H1 (cell line): ENCODE measurements around the gene TOMM34. TPM values are rescaled to one million over a fixed set of nuclear protein-coding genes. Genes with fewer than 3 reads are reported as not detected.

Experiments used
- CTCF ChIA-PET: fragments of 300-600 bp; sonication (Branson Sonifier 250); formaldehyde crosslinking; loops from one replicate; lab custom pipeline; 2021; ENCODE audit not compliant: partially characterized antibody; lab: Charles Lee
- POLR2A ChIA-PET: fragments of 300-600 bp; sonication (Branson Sonifier 250); formaldehyde crosslinking; loops from one replicate; lab custom pipeline; 2021; ENCODE audit warnings: inconsistent platforms; ENCODE audit not compliant: partially characterized antibody; lab: Charles Lee
- DNase-seq, 2 experiments: peaks; one replicate each; pipeline versions ENCODE4 v3.0.0 to v3.0.0-alpha.2; 2010 to 2022; ENCODE audit warnings: low spot score in 2 of 2, low read depth in 1 of 2, mixed read lengths in 1 of 2
- FAIRE-seq: peaks from 2 replicates; lab custom pipeline; 2011; peaks lifted over from hg19 to GRCh38; lab: Jason Lieb, UNC
- H2AFZ ChIP-seq: 2 replicates; pipeline ENCODE4 v1.8.1; 2012; ENCODE audit warnings: low read length, inconsistent platforms
- H2AK5ac ChIP-seq: 2 replicates; pipeline ENCODE4 v1.6.1; 2013; ENCODE audit warnings: low read depth, low read length
- H2BK120ac ChIP-seq: replicated peaks from 2 replicates; pipeline ENCODE3; 2013; ENCODE audit warnings: low read depth, low read length, inconsistent platforms
- H2BK12ac ChIP-seq: 2 replicates; pipeline ENCODE4 v1.6.1; 2013; ENCODE audit warnings: low read depth, low read length
- H2BK15ac ChIP-seq: 2 replicates; pipeline ENCODE4 v1.6.1; 2013; ENCODE audit warnings: low read length
- H2BK20ac ChIP-seq: 2 replicates; pipeline ENCODE4 v1.6.1; 2013; ENCODE audit warnings: low read length
- H2BK5ac ChIP-seq: 2 replicates; pipeline ENCODE4 v1.6.1; 2013; ENCODE audit warnings: low read depth, low read length
- H3K14ac ChIP-seq: 2 replicates; pipeline ENCODE4 v1.6.1; 2013; ENCODE audit warnings: inconsistent platforms; ENCODE audit not compliant: insufficient read length
- H3K18ac ChIP-seq: 2 replicates; pipeline ENCODE4 v1.6.1; 2013; ENCODE audit warnings: low read length; ENCODE audit errors: extremely low read depth
- H3K23ac ChIP-seq: 2 replicates; pipeline ENCODE4 v1.6.1; 2013; ENCODE audit warnings: inconsistent platforms; ENCODE audit not compliant: insufficient read length
- H3K23me2 ChIP-seq: 2 replicates; pipeline ENCODE4 v1.6.1; 2013; ENCODE audit warnings: low read depth, low read length
- H3K27ac ChIP-seq: 2 replicates; pipeline ENCODE4 v1.6.1; 2011; ENCODE audit warnings: low read depth, low read length, inconsistent platforms
- H3K27me3 ChIP-seq, 4 experiments: replicated peaks in 1 of 4; 1 replicate in 1 of 4; 2 replicates in 3 of 4; pipeline versions ENCODE4 v1.6.1 to v1.8.1; 2011 to 2013; ENCODE audit warnings: low read length in 3 of 4, mild to moderate bottlenecking in 3 of 4, inconsistent platforms in 2 of 4, mixed read lengths in 2 of 4, moderate library complexity in 1 of 4; ENCODE audit not compliant: control insufficient read depth in 3 of 4, insufficient read depth in 3 of 4; ENCODE audit errors: extremely low read depth in 1 of 4
- H3K36me3 ChIP-seq, 4 experiments: 2 replicates each; pipeline versions ENCODE4 v1.6.1 to v1.8.1; 2011 to 2013; ENCODE audit warnings: mild to moderate bottlenecking in 4 of 4, low read length in 3 of 4, moderate library complexity in 2 of 4, control low read depth in 1 of 4, inconsistent platforms in 1 of 4; ENCODE audit not compliant: insufficient read depth in 4 of 4, control insufficient read depth in 2 of 4
- H3K4ac ChIP-seq: replicated peaks from 2 replicates; pipeline ENCODE3; 2013; ENCODE audit warnings: low read length, low read depth, mixed read lengths, inconsistent platforms; ENCODE audit not compliant: insufficient read length
- H3K4me1 ChIP-seq, 4 experiments: replicated peaks in 1 of 4; 1 replicate in 1 of 4; 2 replicates in 3 of 4; pipeline versions ENCODE4 v1.6.1 to v1.8.1; 2011 to 2013; ENCODE audit warnings: low read length in 3 of 4, inconsistent platforms in 2 of 4, mixed read lengths in 1 of 4; ENCODE audit not compliant: insufficient read depth in 4 of 4, control insufficient read depth in 3 of 4
- H3K4me2 ChIP-seq, 2 experiments: 2 replicates each; pipeline versions ENCODE4 v1.6.1 to v1.8.1; 2011 to 2013; ENCODE audit warnings: low read depth in 2 of 2, low read length in 2 of 2, control low read depth in 1 of 2, inconsistent platforms in 1 of 2, mild to moderate bottlenecking in 1 of 2; ENCODE audit not compliant: insufficient read depth in 1 of 2
- H3K4me3 ChIP-seq, 4 experiments: fragments of 200-600, 300-600 bp in 1 of 4; sonication (generic), shearing (Covaris generic), sonication (Bioruptor Twin) in 1 of 4; 2 replicates each; pipeline versions ENCODE4 v1.5.1 to v1.8.1; 2011 to 2016; ENCODE audit warnings: low read length in 4 of 4, low read depth in 3 of 4, control low read depth in 2 of 4, inconsistent platforms in 2 of 4, mild to moderate bottlenecking in 2 of 4, mixed read lengths in 1 of 4, moderate library complexity in 1 of 4; ENCODE audit not compliant: insufficient read depth in 2 of 4; ENCODE audit errors: extremely low read depth in 1 of 4
- H3K56ac ChIP-seq: replicated peaks from 2 replicates; pipeline ENCODE3; 2013; ENCODE audit warnings: low read depth, mild to moderate bottlenecking, mixed read lengths, low read length, inconsistent platforms; ENCODE audit not compliant: insufficient read length
- H3K79me1 ChIP-seq: 2 replicates; pipeline ENCODE4 v1.6.1; 2013; ENCODE audit warnings: low read depth, low read length, control low read depth
- H3K79me2 ChIP-seq, 2 experiments: 2 replicates each; pipeline versions ENCODE4 v1.6.1 to v1.8.1; 2012 to 2013; ENCODE audit warnings: low read length in 2 of 2, mild to moderate bottlenecking in 2 of 2, inconsistent platforms in 1 of 2; ENCODE audit not compliant: insufficient read depth in 2 of 2, control insufficient read depth in 1 of 2
- H3K9ac ChIP-seq, 4 experiments: replicated peaks in 1 of 4; 1 replicate in 1 of 4; 2 replicates in 3 of 4; pipeline versions ENCODE4 v1.6.1 to v1.8.1; 2011 to 2013; ENCODE audit warnings: low read depth in 3 of 4, low read length in 3 of 4, control low read depth in 2 of 4, mild to moderate bottlenecking in 2 of 4, moderate library complexity in 2 of 4, inconsistent platforms in 1 of 4; ENCODE audit errors: extremely low read depth in 1 of 4
- H3K9me3 ChIP-seq, 2 experiments: 2 replicates each; pipeline versions ENCODE4 v1.6.1 to v1.8.1; 2012 to 2013; ENCODE audit warnings: mild to moderate bottlenecking in 2 of 2, moderate library complexity in 2 of 2, control low read depth in 1 of 2, inconsistent platforms in 1 of 2, low read depth in 1 of 2, low read length in 1 of 2, mixed read lengths in 1 of 2; ENCODE audit not compliant: insufficient read depth in 2 of 2
- H4K20me1 ChIP-seq, 2 experiments: replicated peaks in 1 of 2; 2 replicates each; pipeline versions ENCODE3 to v1.8.1; 2011 to 2013; ENCODE audit warnings: inconsistent platforms in 2 of 2, low read length in 2 of 2, mild to moderate bottlenecking in 1 of 2; ENCODE audit not compliant: insufficient read depth in 2 of 2, control insufficient read depth in 1 of 2
- H4K5ac ChIP-seq: 2 replicates; pipeline ENCODE4 v1.6.1; 2013; ENCODE audit warnings: low read length, low read depth, mixed read lengths, inconsistent platforms; ENCODE audit not compliant: insufficient read length
- H4K8ac ChIP-seq: 2 replicates; pipeline ENCODE4 v1.8.0; 2013; ENCODE audit warnings: mild to moderate bottlenecking, moderate library complexity, low read length, inconsistent platforms; ENCODE audit not compliant: insufficient read depth; ENCODE audit errors: extremely low read depth
- H4K91ac ChIP-seq: replicated peaks from 2 replicates; pipeline ENCODE3; 2013; ENCODE audit warnings: low read length, mixed read lengths, inconsistent platforms; ENCODE audit not compliant: insufficient read length
- ATF3 ChIP-seq: IDR thresholded peaks from 2 replicates; pipeline ENCODE4 v1.6.1; 2011; ENCODE audit warnings: low read depth, mild to moderate bottlenecking, low read length; ENCODE audit not compliant: insufficient read depth
- CBX8 ChIP-seq: fragments of 300-800, 300-1000 bp; sonication (generic); IDR thresholded peaks from 2 replicates; pipeline ENCODE4 v1.7.1; 2016; ENCODE audit warnings: low read depth, low read length, borderline replicate concordance
- KDM1A ChIP-seq: fragments of 200-600, 300-600 bp; sonication (generic); IDR thresholded peaks from 2 replicates; pipeline ENCODE4 v1.7.1; 2016; ENCODE audit warnings: mild to moderate bottlenecking, low read length, borderline replicate concordance
- WGBS, 2 experiments: shearing (Covaris generic) in 1 of 2; methylation state at CpG; one replicate each; pipeline versions ENCODE4 v1.1.6 to v1.1.7; 2013 to 2015; ENCODE audit warnings: low lambda C conversion rate in 2 of 2, mixed read lengths in 2 of 2, inconsistent platforms in 1 of 2, low coverage in 1 of 2, missing lambda C conversion rate in 1 of 2; ENCODE audit not compliant: insufficient replicate concordance in 2 of 2, insufficient coverage in 1 of 2, insufficient read length in 1 of 2; ENCODE audit errors: extremely low coverage in 1 of 2, missing lambda C conversion rate in 1 of 2; 5-methylcytosine and 5-hydroxymethylcytosine counted together
- polyA plus RNA-seq, 7 experiments: library from polyadenylated mRNA; depleted of rRNA in 3 of 7; stranded (reverse) in 5 of 7; unstranded in 2 of 7; fragments of >200 nt in 5 of 7; fragments of 200-250 nt in 2 of 7; gene quantifications; 1 replicate in 5 of 7; 2 replicates in 1 of 7; 4 replicates in 1 of 7; pipeline versions ENCODE4 v1.2.1 to v1.2.3, GENCODE V29; 2011 to 2013; ENCODE audit warnings: missing spikeins in 2 of 7, mixed read lengths in 2 of 7
- total RNA-seq: library from RNA; stranded (reverse); fragmentation: NEBNext Ultra II Directional; extraction: Animal tissue kit (Norgen Biotek cat#: 25700); gene quantifications from 2 replicates; pipeline ENCODE4 v1.2.1, GENCODE V29; 2021

Gene TOMM34
- total and polyA plus RNA-seq, 2 of the 8 experiments (the other 6 are each of a cell fraction or from before 2014, with no cell fraction given): 32.1 to 35.1 TPM

- Histone ChIP-seq H3K4me2 (no peak overlapping the region), H2AFZ (no peak overlapping the region), H3K9me3 (no peaks in the 10 kb centered on the region), H4K5ac (no peak overlapping the region), H3K36me3 (peaks cover 4 to 27% (median 11%) of the 10 kb centered on the region in 4 experiments; a peak in 6 of 8 replicates), H4K91ac (no peak overlapping the region), H3K27me3 (no peaks in the 10 kb centered on the region), H3K4me3 (no peak overlapping the region), H3K23me2 (no peaks in the 10 kb centered on the region), H2BK5ac (no peak overlapping the region), H3K9ac (no peak overlapping the region), H2BK20ac (no peak overlapping the region), H4K20me1 (peaks cover 0 to 2% of the 10 kb centered on the region in 2 experiments), H3K23ac (no peak overlapping the region), H2BK120ac (no peak overlapping the region), H3K4ac (no peak overlapping the region), H2BK15ac (no peak overlapping the region), H3K79me1 (no peaks in the 10 kb centered on the region), H3K79me2 (peaks cover 0 to 10% of the 10 kb centered on the region in 2 experiments; a peak in 1 of 4 replicates), H3K27ac (no peak overlapping the region), H4K8ac (no peak overlapping the region), H2AK5ac (no peak overlapping the region), H3K14ac (no peak overlapping the region), H3K18ac (no peak overlapping the region), H3K56ac (no peak overlapping the region), H2BK12ac (no peak overlapping the region), H3K4me1 (no peaks in the 10 kb centered on the region; a peak in 1 of 7 replicates)
- WGBS, 2 experiments: 96% methylated on average over 3 of the region's 3 CpGs; no CpG with 5 or more reads in 1 of the 2 experiments
- POLR2A ChIA-PET: no interaction called here
- no peak for FAIRE-seq
- DNase-seq: no peak
- CTCF ChIA-PET: no interaction called here
- TF ChIP-seq CBX8: no peak
- TF ChIP-seq ATF3: no peak
- TF ChIP-seq KDM1A: no peak
Observed at GRCh38 chr20:44993343-44993742, 33.1 kb upstream of the TOMM34 start.
